ENCODE data around the gene MYPOP.

MYPOP gene

DNA sequence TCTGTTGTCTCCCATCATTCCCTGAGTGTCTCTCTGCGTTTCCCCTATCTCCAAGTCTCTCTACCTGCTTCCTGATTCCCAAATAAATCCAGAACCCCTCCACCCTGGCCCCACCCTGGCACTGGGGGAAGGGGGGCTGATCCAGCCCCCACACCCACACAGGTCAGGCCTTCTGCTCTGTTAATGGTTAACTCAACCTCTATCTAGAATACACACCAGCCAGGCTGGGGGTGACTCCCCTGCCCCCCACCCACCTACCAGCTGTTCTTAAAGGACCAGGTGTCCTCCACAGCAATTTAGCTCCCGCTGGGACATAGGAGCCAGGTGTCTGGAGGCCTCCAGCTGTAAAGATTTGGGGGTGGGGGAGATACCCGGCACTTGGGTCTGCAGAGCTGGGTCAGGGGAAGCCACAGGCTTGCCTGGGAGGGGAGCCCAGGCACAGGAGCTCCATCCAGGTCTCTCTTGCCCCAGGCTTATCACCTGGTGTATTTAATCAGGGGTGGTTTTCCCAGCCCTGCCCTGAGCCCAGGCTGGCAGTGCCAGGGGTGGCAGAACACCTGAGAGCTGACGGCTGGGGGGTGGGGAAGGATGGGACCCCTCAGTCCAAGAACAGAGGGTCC is 20.4 kb downstream of the MYPOP start:
- H3K9ac ChIP-seq (ENCODE audit: low read length): peak overlapping the region; percentile 70
- no peaks in the 10 kb centered on the region for H3K36me3 ChIP-seq (ENCODE audit: control insufficient read depth, insufficient read depth, low read length)
- no peaks in the 10 kb centered on the region for H3K27me3 ChIP-seq (ENCODE audit: control insufficient read depth, insufficient read depth, low read length)
- H3K27ac ChIP-seq (ENCODE audit: low read depth, low read length): peak overlapping the region; percentile 82
- H3K9me3 ChIP-seq (ENCODE audit: control insufficient read depth, insufficient read depth, low read depth, low read length): no peaks in the 10 kb centered on the region
- peak overlapping the region; percentile 64 for H3K4me3 ChIP-seq (ENCODE audit: low read depth, low read length)
- peaks cover 37% of the 10 kb centered on the region for H3K4me1 ChIP-seq (ENCODE audit: control insufficient read depth, insufficient read depth, low read length)

DNA sequence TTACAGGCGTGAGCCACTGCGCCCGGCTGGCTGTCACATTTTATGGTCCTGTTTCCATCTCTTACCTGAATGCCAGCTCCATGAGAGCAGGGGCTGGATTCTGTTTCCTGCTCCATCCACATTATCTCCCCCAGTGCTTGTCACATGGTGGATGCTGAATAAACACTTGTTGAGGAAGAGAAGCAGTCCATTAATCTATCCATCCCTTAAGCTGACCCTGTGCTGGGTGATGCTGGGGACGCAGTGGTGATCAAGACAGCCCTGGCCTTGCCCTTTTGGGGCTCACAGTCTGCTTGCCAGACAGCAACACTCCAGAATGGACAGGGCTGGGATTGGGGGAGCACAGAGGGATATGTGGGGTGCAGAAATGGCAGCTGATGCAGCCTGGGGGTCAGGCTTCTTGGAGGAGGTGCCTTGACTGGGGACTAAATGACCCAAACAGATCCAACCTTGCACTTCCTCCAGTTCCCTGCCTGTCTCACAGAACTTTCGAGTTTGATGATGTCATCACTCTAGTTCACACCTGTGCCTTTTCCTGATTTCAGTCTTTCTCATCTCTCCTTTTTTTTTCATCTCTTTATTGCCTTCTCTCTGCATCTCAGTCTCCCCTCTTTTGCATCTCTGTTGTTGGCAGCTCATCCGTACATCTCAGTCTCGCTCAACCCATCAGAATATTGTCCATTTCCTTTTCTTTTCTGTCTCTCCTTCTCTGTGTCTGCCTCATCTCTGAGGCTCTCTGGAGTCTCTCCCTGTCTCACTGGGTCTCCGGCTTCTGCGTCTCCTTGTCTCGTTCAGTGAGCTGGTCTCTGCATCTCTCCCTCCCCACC is 21.1 kb downstream of the MYPOP start:
- 0 out of 2 replicates have a peak overlapping the region, but pooled peaks have one; percentile 4 for H3K27ac ChIP-seq (ENCODE audit: low read depth, low read length)

GRCh38 chr19:45879971-45880370 is 22.4 kb downstream of the MYPOP start:
- Histone ChIP-seq H3K9ac (ENCODE audit: low read length) (no peak overlapping the region), H3K36me3 (ENCODE audit: control insufficient read depth, insufficient read depth, low read length) (no peaks in the 10 kb centered on the region), H3K27me3 (ENCODE audit: control insufficient read depth, insufficient read depth, low read length) (no peaks in the 10 kb centered on the region), H3K9me3 (ENCODE audit: control insufficient read depth, insufficient read depth, low read depth, low read length) (no peaks in the 10 kb centered on the region), H3K4me1 (ENCODE audit: control insufficient read depth, insufficient read depth, low read length) (peaks cover 46% of the 10 kb centered on the region), H3K4me3 (ENCODE audit: low read depth, low read length) (no peak overlapping the region), H3K27ac (ENCODE audit: low read depth, low read length) (no peak overlapping the region)

More for the DNA sequence above, 21.1 kb downstream of the MYPOP start:
- peak overlapping the region; percentile 64; the same call in 1 of the 2 replicates for H3K4me3 ChIP-seq (ENCODE audit: low read depth, low read length)
- H3K9ac ChIP-seq (ENCODE audit: low read length): no peak overlapping the region
- H3K9me3 ChIP-seq (ENCODE audit: control insufficient read depth, insufficient read depth, low read depth, low read length): no peaks in the 10 kb centered on the region
- H3K4me1 ChIP-seq (ENCODE audit: control insufficient read depth, insufficient read depth, low read length): peaks cover 38% of the 10 kb centered on the region
- no peaks in the 10 kb centered on the region for H3K36me3 ChIP-seq (ENCODE audit: control insufficient read depth, insufficient read depth, low read length)
- no peaks in the 10 kb centered on the region for H3K27me3 ChIP-seq (ENCODE audit: control insufficient read depth, insufficient read depth, low read length)

DNA sequence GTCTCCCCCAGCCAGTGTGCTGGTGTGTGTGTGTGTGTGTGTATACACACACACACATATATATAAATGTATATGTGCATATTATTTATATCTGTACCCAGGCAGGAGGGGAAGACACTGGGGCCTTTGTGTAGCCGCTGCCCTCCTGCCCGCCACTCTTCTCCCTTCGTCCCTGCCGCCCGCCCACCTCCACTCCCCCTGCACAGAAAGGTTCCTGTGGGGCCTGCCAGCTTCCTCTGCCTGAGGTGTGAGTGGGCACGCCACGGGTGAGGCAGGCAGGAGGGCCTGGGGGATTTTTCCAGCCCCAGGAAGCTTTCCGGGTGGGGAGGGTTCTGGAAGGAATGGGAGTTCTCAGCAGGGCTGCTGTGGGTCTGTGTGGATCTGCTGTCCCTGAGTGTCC is 23.4 kb downstream of the MYPOP start:
- H3K9ac ChIP-seq (ENCODE audit: low read length): no peak overlapping the region

GRCh38 chr19:45878043-45878794 is 24.2 kb downstream of the MYPOP start:
- no peak overlapping the region for H3K9ac ChIP-seq (ENCODE audit: low read length)
- no peak overlapping the region for H3K27ac ChIP-seq (ENCODE audit: low read depth, low read length)
- H3K4me1 ChIP-seq (ENCODE audit: control insufficient read depth, insufficient read depth, low read length): peaks cover 40% of the 10 kb centered on the region

More for the DNA sequence above, 23.4 kb downstream of the MYPOP start:
- Histone ChIP-seq H3K27me3 (ENCODE audit: control insufficient read depth, insufficient read depth, low read length) (no peaks in the 10 kb centered on the region), H3K9me3 (ENCODE audit: control insufficient read depth, insufficient read depth, low read depth, low read length) (no peaks in the 10 kb centered on the region), H3K4me1 (ENCODE audit: control insufficient read depth, insufficient read depth, low read length) (peaks cover 43% of the 10 kb centered on the region), H3K27ac (ENCODE audit: low read depth, low read length) (no peak overlapping the region), H3K4me3 (ENCODE audit: low read depth, low read length) (no peak overlapping the region), H3K36me3 (ENCODE audit: control insufficient read depth, insufficient read depth, low read length) (no peaks in the 10 kb centered on the region)

DNA sequence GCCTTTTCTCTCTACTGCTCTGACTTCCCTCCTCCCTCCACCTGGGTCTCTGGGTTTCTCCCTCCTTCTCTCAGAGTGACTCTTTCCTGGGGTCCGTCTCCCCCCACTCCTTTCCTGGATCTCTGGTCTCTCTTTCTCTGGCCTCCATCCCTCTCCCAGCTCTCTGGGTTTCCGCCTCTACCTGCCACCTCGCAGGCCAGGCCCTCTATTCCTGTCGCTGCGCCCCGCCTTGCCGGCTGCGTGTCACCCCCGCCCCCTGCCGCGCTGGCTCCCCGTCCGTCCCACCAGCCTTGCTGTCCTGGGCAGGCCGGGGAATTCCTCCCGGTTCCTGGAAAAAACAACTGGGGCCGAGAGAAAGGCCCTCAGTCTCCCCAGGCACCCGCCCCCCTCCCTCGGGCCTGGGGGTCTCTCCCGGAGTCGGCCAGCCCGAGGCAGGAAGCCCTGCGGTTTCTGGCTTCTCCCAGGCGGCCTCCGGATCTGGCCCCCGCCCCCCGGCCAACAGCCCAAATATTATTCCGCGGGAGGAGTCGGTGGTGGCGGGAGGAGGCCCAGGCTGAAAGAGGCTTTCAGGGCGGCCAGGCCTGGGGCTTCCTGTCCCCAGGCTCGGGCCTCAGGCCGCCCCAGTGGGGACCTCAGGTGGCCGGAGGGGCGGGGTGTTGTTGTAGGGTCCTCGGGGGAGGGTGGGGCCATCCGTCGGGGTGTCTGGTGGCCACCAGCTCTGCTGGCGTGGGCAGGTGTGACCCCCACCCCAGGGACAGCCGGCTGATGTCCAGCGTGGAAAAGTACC is 25.8 kb downstream of the MYPOP start:
- peak overlapping the region; percentile 51 for H3K4me3 ChIP-seq (ENCODE audit: low read depth, low read length)
- H3K9ac ChIP-seq (ENCODE audit: low read length): peak overlapping the region; percentile 17
- H3K36me3 ChIP-seq (ENCODE audit: control insufficient read depth, insufficient read depth, low read length): peaks cover 13% of the 10 kb centered on the region
- H3K27me3 ChIP-seq (ENCODE audit: control insufficient read depth, insufficient read depth, low read length): no peaks in the 10 kb centered on the region
- H3K4me1 ChIP-seq (ENCODE audit: control insufficient read depth, insufficient read depth, low read length): peaks cover 25% of the 10 kb centered on the region
- H3K27ac ChIP-seq (ENCODE audit: low read depth, low read length): peak overlapping the region; percentile 76; the same call in 1 of the 2 replicates
- no peaks in the 10 kb centered on the region for H3K9me3 ChIP-seq (ENCODE audit: control insufficient read depth, insufficient read depth, low read depth, low read length)

More at GRCh38 chr19:45878043-45878794, 24.2 kb downstream of the MYPOP start:
- Histone ChIP-seq H3K36me3 (ENCODE audit: control insufficient read depth, insufficient read depth, low read length) (peaks cover 2% of the 10 kb centered on the region; the same call in 1 of the 2 replicates), H3K4me3 (ENCODE audit: low read depth, low read length) (no peak overlapping the region), H3K9me3 (ENCODE audit: control insufficient read depth, insufficient read depth, low read depth, low read length) (no peaks in the 10 kb centered on the region), H3K27me3 (ENCODE audit: control insufficient read depth, insufficient read depth, low read length) (no peaks in the 10 kb centered on the region)

- Histone ChIP-seq H3K9ac (ENCODE audit: low read length) (peak overlapping the region; percentile 17), H3K9me3 (ENCODE audit: control insufficient read depth, insufficient read depth, low read depth, low read length) (no peaks in the 10 kb centered on the region), H3K27ac (ENCODE audit: low read depth, low read length) (peak overlapping the region; percentile 76; the same call in 1 of the 2 replicates), H3K4me1 (ENCODE audit: control insufficient read depth, insufficient read depth, low read length) (peaks cover 20% of the 10 kb centered on the region), H3K36me3 (ENCODE audit: control insufficient read depth, insufficient read depth, low read length) (peaks cover 13% of the 10 kb centered on the region), H3K27me3 (ENCODE audit: control insufficient read depth, insufficient read depth, low read length) (no peaks in the 10 kb centered on the region), H3K4me3 (ENCODE audit: low read depth, low read length) (peak overlapping the region; percentile 51)
Observed at GRCh38 chr19:45876161-45876410, 26.3 kb downstream of the MYPOP start.

DNA sequence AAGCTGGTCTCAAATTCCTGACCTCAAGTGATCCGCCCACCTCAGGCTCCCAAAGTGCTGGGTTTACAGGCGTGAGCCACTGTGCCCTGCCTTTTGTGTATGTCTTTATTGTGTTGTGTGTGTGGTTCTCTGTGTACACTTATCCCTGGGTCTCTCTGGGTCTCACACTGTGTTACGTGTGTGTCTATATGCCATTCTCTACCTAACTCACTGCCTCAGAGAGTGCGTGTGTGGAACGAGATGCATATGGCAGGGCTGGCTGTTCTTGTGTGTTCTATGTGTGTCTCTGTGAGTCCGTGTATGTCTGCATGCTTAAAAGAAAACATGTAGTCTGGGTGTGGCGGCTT is 27.8 kb downstream of the MYPOP start:
- no peak overlapping the region for H3K9ac ChIP-seq (ENCODE audit: low read length)
- H3K27ac ChIP-seq (ENCODE audit: low read depth, low read length): no peak overlapping the region

DNA sequence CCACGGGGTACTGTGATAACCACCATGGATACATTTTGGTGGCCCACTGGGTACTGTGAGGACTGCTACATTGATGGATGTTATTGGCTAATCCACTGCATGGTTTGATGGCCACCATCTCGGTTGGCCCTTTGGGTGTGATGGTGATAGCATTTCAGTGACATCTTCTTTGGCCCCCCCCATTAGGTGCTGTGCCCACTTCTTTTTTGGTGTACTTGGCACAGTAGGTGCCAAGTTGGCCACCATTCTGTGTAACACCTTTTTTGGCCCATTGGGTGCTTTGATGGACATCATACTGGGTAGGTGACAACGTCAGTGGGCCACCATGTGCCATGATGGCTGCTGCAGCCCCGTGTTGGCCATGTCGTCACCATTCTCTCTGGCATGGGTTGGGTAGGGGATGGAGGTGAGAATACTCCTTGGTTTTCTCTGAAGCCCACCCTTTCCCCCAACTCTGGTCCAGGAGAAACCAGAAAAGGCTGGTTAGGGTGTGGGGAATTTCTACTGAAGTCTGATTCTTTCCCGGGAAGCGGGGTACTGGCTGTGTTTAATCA is 29.1 kb downstream of the MYPOP start:
- no peak overlapping the region for H3K27ac ChIP-seq (ENCODE audit: low read depth, low read length)
- no peak overlapping the region for H3K9ac ChIP-seq (ENCODE audit: low read length)
- no peak overlapping the region for H3K4me3 ChIP-seq (ENCODE audit: low read depth, low read length)

More for the DNA sequence above, 27.8 kb downstream of the MYPOP start:
- no peaks in the 10 kb centered on the region for H3K27me3 ChIP-seq (ENCODE audit: control insufficient read depth, insufficient read depth, low read length)
- peaks cover 13% of the 10 kb centered on the region for H3K36me3 ChIP-seq (ENCODE audit: control insufficient read depth, insufficient read depth, low read length)
- H3K4me1 ChIP-seq (ENCODE audit: control insufficient read depth, insufficient read depth, low read length): peaks cover 18% of the 10 kb centered on the region
- no peak overlapping the region for H3K4me3 ChIP-seq (ENCODE audit: low read depth, low read length)
- no peaks in the 10 kb centered on the region for H3K9me3 ChIP-seq (ENCODE audit: control insufficient read depth, insufficient read depth, low read depth, low read length)

DNA sequence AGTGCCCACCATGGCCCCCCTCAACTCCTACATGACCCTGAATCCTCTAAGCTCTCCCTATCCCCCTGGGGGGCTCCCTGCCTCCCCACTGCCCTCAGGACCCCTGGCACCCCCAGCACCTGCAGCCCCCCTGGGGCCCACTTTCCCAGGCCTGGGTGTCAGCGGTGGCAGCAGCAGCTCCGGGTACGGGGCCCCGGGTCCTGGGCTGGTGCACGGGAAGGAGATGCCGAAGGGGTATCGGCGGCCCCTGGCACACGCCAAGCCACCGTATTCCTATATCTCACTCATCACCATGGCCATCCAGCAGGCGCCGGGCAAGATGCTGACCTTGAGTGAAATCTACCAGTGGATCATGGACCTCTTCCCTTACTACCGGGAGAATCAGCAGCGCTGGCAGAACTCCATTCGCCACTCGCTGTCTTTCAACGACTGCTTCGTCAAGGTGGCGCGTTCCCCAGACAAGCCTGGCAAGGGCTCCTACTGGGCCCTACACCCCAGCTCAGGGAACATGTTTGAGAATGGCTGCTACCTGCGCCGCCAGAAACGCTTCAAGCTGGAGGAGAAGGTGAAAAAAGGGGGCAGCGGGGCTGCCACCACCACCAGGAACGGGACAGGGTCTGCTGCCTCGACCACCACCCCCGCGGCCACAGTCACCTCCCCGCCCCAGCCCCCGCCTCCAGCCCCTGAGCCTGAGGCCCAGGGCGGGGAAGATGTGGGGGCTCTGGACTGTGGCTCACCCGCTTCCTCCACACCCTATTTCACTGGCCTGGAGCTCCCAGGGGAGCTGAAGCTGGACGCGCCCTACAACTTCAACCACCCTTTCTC is 30.1 kb downstream of the MYPOP start:
- no peak overlapping the region for H3K4me3 ChIP-seq (ENCODE audit: low read depth, low read length)
- H3K36me3 ChIP-seq (ENCODE audit: control insufficient read depth, insufficient read depth, low read length): peaks cover 13% of the 10 kb centered on the region
- H3K4me1 ChIP-seq (ENCODE audit: control insufficient read depth, insufficient read depth, low read length): peaks cover 18% of the 10 kb centered on the region
- no peaks in the 10 kb centered on the region for H3K9me3 ChIP-seq (ENCODE audit: control insufficient read depth, insufficient read depth, low read depth, low read length)
- no peak overlapping the region for H3K27ac ChIP-seq (ENCODE audit: low read depth, low read length)
- H3K27me3 ChIP-seq (ENCODE audit: control insufficient read depth, insufficient read depth, low read length): no peaks in the 10 kb centered on the region
- H3K9ac ChIP-seq (ENCODE audit: low read length): no peak overlapping the region

More for the DNA sequence above, 29.1 kb downstream of the MYPOP start:
- no peaks in the 10 kb centered on the region for H3K9me3 ChIP-seq (ENCODE audit: control insufficient read depth, insufficient read depth, low read depth, low read length)
- no peaks in the 10 kb centered on the region for H3K27me3 ChIP-seq (ENCODE audit: control insufficient read depth, insufficient read depth, low read length)
- peaks cover 13% of the 10 kb centered on the region for H3K36me3 ChIP-seq (ENCODE audit: control insufficient read depth, insufficient read depth, low read length)
- peaks cover 18% of the 10 kb centered on the region for H3K4me1 ChIP-seq (ENCODE audit: control insufficient read depth, insufficient read depth, low read length)
